Measurements from ENCODE around the gene SHANK3.
"Not testable (repeated sequence)": the region's sequence is repeated elsewhere in the genome, so short reads cannot be mapped to it uniquely, and the experiment has no call there.

The SHANK3 gene

DNA sequence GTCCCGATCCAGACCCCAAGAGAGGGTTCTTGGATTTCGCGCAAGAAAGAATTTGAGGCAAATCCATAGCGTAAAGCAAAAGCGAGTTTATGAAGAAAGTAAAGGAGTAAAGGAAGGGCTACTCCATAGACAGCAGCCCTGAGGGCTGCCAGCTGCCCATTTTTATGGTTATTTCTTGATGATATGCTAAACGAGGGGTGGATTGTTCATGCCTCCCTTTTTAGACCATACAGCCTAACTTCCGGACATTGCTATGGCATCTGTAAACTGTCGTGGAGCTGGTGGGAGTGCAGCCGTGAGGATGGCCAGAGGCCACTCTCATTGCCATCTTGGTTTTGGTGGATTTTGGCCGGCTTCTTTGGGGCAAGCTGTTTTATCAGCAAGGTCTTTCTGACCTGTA, 19.4 kb upstream of the SHANK3 start:
- no peak for DNase-seq (ENCODE audit: low read depth)

DNA sequence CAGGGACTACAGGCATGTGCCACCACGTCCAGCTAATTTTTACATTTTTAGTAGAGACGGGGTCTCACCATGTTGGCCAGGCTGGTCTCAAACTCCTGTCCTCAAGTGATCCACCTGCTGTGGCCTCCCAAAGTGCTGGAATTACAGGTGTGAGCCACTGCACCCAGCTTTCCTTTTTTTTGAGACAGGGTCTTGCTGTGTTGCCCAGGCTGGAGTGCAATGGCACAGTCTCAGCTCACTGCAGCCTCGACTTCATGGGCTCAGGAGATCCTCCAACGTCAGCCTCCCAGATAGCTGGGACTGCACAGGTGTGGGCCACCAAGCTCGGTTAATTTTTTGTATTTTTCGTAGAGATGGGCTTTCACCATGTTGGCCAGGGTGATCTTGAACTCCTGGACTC, 18.0 kb upstream of the SHANK3 start:
- not testable (repeated sequence) for DNase-seq (ENCODE audit: low read depth)

DNA sequence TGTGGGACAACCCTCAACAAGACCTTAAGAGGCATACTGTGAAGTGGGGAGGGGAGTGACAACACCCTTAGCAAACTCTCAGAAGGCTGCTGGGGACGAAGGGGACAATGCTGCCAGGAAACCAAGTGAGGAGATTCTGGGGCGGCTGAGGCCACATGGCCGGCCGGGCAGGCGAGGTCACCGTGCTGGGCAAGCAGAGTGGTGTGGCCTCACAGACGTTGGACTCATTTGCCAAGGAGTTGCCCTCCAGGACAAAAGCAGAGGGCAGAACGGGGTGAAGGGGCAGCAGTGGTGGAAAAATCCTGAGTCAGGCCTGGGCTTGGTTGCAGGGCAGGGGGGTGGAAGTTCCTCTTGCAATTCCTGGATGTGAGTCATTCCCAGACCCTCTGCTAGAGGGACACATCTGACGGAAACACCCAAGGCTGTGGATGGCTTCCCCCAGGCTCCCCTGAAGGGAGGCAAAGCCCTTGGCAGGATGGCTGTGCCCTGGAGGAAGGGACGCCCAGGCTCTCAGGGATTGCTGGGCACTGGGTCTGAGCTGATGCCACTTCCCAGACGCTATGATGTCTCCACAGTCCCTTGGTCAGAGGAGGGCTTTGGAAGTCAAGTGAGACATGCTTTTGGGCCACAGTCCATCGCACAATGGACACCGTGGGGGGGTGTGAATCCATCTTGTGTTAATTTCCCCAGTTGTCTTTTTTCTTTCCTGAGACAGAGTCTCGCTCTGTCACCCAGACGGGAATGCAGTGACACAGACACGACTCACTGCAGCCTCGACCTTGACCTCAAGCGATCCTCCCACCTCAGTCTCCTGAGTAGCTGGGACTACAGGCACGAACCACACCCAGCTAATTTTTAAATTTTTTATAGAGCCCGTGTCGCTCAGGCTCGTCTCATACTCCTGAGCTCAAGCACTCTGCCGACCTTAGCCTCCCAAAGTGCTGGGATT, 16.2 kb upstream of the SHANK3 start:
- DNase-seq (ENCODE audit: low read depth), result peak; percentile 7

DNA sequence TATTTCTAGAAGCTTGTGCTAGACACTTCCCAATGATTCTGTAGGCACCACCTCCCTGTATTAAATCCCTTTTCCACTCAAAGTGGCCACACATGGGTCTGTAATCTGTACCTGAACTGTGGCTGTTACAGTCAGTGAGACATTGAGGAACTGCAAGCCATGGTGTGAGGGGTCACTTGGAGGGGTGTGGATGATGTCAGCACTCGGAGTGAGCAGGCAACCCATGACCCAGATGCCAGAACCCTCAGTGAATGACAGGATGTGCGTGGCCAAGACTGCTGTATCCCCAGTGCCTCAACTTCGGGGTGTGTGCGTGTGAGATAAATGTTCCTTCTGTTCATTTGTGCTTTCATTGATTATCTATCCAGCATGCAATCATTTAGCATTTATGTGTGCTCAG, 14.7 kb upstream of the SHANK3 start:
- DNase-seq (ENCODE audit: low read depth), result no peak

DNA sequence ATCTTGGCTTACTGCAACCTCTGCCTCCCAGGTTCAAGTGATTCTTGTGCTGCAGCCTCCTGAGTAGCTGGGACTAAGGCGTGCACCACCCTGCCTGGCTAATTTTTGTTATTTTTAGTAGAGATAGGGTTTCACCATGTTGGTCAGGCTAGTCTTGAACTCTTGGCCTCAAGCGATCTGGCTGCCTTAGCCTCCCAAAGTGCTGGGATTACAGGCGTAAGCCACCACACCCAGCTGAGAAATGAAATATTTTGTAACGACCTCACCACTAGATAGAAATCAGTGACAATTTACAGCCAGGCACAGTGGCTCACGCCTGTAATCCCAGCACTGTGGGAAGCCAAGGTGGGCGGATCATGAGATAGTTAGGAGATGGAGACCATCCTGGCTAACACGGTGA, 12.9 kb upstream of the SHANK3 start:
- DNase-seq (ENCODE audit: low read depth), result not testable (repeated sequence)

DNA sequence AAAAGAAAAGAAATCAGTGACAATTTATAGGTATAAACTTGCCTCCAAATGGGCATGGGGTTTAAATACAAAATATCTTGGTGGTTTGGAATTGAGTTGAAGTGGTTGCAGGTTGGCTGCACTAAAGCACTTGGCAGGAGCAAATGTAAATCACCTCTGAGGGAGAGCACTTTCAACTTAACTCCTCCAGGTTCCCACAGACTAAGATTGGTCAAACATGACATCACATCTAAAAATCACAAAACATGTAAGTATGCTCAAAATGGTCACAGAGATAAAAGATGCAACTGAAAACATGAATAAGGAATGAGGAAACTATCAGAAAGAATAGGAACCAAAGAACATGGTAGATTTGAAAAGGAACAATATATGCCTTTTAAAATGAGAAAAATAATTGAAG, 12.3 kb upstream of the SHANK3 start:
- DNase-seq (ENCODE audit: low read depth), result no peak

DNA sequence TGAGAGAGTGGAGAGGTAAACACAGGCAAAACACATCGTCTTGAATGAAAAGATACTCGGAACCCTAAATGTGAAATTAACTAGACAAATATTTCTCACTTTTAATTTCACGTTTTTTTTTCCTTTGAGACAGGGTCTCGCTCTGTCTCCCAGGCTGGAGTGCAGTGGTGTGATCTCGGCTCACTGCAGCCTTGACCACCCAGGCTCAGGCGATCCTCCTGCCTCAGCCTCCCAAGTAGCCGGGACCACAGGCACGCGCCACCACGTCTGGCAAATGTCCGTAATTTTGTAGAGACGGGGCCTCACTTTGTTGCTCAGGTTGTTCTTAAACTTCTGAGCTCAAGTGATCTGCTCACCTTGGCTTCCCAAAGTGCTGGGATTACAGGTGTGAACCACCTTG, 7.4 kb upstream of the SHANK3 start:
- DNase-seq (ENCODE audit: low read depth), result no peak

DNA sequence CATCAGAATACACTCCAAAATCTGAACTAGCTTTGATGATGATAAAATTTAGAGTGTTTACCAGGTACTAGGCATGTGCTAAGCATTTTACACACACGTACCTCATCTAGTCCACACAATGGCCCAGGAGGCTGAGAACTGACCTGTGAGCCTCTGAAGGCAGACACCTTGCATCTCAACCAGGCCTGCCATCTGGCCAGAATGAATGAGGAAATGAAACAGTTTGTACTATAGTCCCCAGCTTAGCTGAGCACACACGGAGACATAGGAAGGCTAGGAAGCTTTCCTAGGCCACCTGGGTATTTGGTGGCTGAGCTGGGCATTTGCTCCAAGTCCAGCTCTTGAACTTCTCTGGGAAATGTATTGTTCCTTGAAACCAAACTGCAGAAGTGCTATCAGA, 6.9 kb upstream of the SHANK3 start:
- DNase-seq (ENCODE audit: low read depth), result no peak

DNA sequence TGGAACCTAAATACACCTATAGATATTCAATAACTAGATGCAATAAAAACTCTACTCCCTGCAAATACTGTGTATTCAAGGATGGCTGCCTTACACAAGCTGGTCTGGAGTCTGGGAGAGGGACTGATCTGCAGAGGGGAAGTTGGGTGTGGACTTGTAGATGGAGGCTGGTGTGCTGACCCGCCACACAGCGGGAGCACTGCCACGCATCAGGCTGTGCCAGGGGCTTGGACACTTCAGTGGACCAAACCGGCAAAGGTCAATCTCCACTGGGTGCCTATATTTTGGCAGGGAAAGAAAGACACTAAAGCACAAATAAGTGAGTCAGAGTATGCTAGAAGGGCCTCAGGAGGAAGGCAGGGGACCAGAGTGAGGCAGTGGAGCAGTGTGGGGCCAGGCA, 2.1 kb upstream of the SHANK3 start:
- DNase-seq (ENCODE audit: low read depth), result no peak

DNA sequence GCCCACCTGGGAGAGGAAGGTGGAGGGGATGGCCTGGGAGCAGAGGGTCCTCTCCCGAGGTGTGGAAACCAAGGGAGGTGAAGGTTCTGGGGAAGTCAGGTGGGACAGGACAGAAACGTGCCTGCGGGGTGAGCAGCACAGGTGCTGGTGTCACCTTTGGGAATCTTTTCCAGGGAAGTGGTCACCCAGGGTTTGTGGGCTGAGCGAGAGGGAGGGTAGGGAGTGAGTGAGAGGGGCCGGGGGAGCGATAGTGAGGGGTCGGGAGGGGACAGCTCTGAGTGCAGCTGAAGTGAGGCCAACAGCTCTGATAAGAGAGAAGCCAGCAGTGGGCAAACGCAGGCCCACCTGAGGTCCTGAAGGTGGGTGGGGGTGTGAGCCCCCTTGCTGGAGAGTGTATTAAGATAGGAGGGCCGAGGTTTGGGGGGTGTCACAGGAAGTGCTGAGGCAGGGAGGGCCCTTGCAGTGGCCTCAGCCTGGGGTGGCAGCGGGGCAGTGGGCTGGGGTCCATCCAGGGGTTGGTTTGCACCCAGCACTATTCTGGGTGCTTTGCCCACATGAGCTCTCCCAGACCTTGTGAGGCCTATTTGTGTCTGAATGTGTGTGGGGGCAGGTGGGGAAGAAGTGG, 1.6 kb upstream of the SHANK3 start:
- DNase-seq (ENCODE audit: low read depth), result no peak

DNA sequence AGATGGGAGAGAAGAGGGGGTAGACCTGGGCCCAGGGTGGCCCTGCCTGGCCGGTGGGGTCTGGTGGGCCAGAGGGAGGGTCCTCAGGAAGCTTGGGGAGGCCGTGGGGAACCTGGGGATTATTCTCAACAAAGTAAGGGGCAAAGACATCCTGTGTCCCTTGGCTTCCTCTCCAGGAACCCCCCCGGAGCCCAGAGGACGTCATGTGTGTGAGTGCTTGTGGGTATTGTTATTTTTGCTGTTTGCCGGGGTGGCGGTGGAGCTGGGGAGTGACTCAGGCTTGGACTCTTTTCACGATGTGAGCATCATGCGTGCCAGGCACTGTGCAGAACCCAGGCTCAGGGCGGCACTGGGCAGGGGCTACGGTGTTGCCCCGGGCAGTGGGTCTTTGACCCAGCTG, 982 bp upstream of the SHANK3 start:
- DNase-seq (ENCODE audit: low read depth), result no peak

DNA sequence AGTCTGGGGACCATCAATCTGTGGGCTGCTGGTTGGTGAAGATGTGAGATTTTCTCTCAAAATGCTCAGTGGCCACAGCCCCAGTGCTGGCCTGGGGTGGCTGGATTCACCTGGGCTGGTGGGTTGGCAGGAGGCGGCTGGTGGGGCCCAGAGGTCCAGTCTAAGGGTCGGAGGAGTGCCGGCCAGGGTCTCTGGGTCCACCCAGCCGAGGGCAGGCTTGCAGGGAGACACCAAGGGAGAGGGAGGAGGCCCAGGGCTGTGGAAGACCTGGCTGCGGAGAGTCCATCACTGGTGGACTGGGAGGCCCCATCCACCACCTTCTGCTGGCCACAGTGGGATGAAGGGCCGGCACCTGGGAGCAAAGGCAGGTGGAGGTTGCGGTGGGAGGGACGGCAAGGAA, 582 bp upstream of the SHANK3 start:
- no peak for DNase-seq (ENCODE audit: low read depth)

DNA sequence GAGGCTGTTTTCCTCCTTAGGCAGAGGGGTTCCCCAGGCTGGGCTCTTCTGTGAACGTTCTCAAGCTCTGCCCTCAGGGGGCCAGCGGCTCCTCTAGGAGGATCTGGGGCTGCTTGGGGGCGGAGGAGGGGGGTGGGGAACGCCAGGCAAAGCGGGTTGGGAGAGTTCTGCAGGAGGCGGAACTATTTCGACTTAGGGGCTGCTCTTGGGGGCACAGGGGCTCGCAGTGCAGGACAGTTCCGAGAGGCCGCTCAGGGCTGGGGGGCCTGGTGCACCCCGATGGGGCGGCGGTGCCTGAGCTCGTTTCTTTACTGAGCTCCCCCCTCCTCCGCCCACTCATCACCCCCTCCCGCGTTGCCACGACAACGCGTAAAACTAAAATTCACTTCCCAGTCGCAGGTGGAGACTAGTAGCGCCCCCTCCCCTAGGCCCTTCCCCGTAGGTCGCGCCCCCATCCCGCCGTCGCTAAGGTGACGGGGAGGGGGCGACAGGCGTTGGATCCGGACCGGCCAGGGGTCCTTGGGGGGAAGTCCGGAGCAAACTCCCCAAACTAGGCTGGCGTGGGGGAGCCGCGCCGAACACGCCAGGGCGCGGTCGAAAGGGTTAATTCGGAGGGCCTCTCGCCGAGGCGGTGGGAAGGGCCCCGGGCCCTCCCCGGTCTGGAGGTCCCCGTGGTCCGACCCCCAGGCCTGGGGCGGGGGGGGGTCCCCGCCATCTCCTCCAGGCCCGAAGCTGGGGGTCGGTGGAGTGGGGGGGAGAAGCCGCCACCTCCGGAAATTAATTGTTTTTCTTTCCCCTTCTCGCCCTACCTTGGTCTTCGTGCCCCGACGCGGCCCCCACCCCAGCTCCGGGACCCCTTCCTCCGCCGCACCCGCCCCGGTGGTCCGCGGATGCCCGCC, 857 bp downstream of the SHANK3 start:
- no peak for DNase-seq (ENCODE audit: low read depth)

DNA sequence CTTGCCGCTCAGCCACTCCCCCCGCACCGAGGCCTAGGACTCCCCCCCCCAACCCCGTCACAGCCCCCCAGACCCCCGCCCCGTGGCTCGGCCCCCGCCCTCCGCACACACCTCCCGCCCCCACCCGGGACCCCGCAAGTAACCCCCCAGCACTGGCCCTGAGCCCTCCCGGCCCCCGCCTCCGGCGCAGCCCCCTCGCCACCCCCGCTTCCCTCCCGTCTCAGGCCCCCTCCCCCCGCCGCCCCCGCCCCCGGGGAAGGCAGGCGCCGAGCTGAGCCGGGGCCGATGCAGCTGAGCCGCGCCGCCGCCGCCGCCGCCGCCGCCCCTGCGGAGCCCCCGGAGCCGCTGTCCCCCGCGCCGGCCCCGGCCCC, 1.5 kb downstream of the SHANK3 start:
- DNase-seq (ENCODE audit: low read depth), result no peak

DNA sequence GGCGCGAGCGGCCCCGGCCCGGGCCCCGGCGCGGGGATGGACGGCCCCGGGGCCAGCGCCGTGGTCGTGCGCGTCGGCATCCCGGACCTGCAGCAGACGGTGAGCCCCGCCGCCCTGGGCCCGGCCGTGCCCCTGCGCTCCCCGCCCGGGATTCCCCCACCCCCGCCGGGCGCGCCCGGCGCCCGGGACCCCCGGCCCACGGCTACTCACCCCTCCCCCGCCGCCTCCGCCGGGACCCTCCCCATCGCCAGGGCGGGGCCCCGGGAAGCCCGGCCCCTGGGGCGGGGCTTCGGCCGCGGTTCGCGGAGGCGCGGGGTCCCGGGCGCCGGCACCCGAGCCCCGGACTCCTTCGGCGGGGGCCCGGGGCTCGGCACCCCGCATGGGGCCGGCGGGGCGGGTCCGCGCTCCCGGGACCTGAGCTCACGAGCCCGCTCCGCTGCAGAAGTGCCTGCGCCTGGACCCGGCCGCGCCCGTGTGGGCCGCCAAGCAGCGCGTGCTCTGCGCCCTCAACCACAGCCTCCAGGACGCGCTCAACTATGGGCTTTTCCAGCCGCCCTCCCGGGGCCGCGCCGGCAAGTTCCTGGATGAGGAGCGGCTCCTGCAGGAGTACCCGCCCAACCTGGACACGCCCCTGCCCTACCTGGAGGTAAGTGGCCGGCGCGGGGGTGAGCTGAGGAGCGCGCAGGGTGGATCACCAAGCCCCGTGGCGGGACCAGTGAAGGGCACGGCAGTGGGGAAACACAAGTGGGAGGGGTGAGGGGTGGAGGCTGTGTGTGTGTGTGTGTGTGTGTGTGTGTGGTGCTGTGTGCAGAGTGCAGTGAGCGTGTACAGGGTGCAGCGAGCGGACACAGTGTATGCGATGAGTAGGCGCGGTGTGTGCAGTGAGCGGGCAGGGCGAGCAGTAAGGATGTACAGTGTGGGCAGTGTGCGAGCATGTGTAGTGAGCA, 2.3 kb downstream of the SHANK3 start:
- no peak for DNase-seq (ENCODE audit: low read depth)

DNA sequence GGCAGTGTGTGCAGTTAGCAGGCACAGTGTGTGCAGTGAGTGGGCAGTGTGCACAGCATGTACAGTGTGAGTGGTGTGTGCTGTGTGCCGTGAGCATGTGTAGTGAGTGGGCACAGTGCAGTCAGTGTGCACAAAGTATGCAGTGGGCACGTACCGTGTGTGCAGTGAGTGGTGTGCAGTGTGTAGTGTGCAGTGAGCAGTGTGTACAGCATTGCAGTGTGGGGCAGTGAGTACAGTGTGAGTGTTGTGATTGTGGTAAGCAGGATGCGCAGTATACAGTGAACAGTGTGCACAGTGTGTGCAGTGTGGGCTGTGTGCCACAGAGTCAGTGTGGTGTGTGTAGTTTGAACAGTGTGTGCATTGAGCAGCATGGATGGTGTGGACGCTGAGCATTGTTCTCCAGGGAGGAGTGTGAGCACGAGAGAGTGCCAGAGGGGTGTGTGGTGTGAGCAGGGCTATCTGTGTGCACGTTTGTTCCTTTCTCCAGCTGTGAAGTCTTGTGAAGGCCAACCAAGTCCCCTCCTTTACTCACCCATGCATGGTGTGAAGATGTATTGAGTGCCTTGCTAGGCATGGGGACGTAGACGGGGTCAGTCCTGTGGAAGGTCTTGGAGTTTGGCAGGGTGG, 3.0 kb downstream of the SHANK3 start:
- no peak for DNase-seq (ENCODE audit: low read depth)

DNA sequence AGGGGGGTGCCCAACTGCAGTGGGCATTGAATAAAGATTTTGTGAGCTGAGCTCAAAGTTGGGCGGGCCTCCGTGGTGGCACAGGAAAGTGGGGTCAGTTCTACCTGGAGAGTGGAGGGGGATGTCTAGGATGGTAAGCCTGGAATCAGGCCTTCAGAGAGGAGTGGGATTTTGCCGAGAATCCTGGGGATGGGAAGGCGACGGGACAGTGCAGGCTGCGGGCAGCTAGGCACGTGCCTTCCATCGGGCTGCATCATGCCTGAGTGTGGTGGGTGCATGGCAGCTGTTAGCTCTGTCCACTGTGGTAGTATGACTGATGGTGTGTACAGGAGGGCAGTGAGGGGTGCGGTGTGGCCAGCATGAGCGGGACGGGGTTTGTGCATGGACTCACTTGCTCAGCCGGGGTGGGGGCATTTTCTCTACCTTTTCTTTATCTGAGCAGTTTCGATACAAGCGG, 3.6 kb downstream of the SHANK3 start:
- DNase-seq (ENCODE audit: low read depth), result no peak

DNA sequence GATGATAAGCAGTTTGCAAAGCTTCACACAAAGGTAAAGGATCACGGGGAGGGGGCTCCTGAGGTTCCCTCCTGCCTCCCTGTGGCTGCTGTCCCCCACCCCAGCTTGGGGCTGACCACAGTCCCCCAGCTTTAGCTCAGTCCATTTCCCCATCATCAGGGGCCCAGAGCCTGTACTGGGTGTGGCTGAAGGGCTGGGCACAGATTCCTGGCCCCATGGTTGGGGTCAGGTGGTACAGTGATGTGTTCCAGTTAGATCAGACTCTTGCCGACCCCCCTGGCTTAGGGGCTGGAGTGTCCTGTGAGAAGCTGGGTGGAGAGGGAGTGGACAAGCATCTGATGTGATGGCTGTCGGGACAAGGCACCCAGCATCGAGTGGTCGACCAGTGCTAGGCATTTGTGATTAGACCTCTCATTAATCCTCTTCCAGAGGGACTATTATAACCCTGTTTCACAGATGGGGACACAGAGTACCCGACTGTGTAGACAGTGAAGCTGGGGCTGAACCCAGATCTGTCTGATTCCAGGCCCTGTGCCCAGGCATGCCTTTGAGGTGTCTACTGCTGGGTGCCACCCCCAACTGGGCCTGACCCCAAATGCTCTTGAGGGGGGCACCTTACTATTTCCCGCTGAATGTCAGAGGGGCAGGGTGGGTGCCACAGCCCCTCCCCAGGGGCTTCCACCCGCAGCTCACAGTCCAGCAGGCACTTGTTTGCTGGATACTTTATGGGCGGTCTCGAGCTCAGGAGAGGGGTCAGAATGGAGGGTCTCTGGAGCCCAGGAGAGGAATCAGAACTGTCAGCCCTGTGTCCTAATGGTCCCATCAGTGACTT, 4.3 kb downstream of the SHANK3 start:
- no peak for DNase-seq (ENCODE audit: low read depth)

DNA sequence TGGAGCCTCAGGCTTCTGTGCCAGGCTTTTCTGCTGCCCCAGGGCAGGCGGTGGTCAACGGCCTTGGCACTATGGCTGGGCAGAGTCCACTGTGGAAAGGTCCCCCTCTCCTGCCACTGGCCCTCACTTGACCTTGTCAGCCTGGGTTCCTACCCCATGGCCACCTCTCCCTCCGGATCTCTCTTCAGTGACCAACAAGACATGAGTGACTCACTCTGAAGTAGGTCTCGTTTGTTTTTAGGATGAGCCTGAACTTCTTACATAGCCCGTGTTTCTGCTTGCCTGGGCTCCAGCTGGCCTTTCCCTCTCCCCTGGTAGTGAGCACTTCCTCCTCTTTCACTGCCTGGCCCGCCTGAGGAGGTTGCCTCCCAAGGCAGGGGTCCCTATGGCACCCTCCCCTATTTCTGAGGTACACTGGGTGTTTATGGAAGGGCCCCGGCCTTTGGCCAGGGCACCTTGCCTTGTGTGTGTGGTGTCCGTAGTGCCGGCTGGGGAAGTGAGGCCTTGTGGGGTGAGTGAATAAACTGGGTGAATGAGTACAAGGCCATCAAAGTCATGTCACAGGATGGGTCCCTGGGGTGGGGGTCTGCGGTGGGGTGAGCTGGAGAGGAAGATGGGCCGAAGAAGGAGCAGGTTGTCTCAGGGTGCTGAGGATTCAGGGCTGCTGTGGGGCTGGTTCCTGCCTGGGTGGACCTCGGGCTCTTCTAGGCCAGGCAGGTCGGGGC, 5.0 kb downstream of the SHANK3 start:
- no peak for DNase-seq (ENCODE audit: low read depth)

Measured in GM04503 (cell line).